Measurements from ENCODE around the gene PFN4.

DNA sequence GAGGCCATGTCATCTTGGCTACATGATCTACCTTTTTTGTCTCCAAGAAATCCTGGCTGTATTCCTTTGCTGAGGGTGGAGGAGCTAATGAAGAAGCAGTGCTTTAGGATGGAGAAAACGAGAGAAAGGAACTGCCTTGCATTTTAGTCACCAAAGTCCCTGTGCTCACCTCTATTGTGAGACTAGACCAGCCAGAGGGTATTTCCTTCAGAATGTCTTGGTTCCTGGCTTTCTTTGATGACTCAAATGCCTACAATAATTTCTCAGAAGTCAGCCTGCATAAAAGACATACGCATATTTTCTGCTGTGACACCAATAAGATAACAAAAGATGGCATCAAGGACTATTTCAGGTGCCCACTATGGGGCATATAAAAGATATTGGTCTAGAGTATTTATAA, 57.8 kb downstream of the PFN4 start:
- TF ChIP-seq, protein P1, sequence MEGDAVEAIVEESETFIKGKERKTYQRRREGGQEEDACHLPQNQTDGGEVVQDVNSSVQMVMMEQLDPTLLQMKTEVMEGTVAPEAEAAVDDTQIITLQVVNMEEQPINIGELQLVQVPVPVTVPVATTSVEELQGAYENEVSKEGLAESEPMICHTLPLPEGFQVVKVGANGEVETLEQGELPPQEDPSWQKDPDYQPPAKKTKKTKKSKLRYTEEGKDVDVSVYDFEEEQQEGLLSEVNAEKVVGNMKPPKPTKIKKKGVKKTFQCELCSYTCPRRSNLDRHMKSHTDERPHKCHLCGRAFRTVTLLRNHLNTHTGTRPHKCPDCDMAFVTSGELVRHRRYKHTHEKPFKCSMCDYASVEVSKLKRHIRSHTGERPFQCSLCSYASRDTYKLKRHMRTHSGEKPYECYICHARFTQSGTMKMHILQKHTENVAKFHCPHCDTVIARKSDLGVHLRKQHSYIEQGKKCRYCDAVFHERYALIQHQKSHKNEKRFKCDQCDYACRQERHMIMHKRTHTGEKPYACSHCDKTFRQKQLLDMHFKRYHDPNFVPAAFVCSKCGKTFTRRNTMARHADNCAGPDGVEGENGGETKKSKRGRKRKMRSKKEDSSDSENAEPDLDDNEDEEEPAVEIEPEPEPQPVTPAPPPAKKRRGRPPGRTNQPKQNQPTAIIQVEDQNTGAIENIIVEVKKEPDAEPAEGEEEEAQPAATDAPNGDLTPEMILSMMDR (conservative IDR thresholded peaks at IDR 0.05; ENCODE audit: low read depth in 2 of 2): no peak
- TF ChIP-seq EZH2 (IDR thresholded peaks at IDR 0.05; ENCODE audit: low read depth, unreplicated experiment) (no peak), EZH2phosphoT487 (IDR thresholded peaks at IDR 0.05; ENCODE audit: unreplicated experiment) (no peak), POLR2AphosphoS5 (IDR thresholded peaks at IDR 0.05; ENCODE audit: low read depth) (no peak)
- TF ChIP-seq, protein P2, sequence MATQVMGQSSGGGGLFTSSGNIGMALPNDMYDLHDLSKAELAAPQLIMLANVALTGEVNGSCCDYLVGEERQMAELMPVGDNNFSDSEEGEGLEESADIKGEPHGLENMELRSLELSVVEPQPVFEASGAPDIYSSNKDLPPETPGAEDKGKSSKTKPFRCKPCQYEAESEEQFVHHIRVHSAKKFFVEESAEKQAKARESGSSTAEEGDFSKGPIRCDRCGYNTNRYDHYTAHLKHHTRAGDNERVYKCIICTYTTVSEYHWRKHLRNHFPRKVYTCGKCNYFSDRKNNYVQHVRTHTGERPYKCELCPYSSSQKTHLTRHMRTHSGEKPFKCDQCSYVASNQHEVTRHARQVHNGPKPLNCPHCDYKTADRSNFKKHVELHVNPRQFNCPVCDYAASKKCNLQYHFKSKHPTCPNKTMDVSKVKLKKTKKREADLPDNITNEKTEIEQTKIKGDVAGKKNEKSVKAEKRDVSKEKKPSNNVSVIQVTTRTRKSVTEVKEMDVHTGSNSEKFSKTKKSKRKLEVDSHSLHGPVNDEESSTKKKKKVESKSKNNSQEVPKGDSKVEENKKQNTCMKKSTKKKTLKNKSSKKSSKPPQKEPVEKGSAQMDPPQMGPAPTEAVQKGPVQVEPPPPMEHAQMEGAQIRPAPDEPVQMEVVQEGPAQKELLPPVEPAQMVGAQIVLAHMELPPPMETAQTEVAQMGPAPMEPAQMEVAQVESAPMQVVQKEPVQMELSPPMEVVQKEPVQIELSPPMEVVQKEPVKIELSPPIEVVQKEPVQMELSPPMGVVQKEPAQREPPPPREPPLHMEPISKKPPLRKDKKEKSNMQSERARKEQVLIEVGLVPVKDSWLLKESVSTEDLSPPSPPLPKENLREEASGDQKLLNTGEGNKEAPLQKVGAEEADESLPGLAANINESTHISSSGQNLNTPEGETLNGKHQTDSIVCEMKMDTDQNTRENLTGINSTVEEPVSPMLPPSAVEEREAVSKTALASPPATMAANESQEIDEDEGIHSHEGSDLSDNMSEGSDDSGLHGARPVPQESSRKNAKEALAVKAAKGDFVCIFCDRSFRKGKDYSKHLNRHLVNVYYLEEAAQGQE (IDR thresholded peaks at IDR 0.05; ENCODE audit: unreplicated experiment): no peak
- TF ChIP-seq, protein P3, sequence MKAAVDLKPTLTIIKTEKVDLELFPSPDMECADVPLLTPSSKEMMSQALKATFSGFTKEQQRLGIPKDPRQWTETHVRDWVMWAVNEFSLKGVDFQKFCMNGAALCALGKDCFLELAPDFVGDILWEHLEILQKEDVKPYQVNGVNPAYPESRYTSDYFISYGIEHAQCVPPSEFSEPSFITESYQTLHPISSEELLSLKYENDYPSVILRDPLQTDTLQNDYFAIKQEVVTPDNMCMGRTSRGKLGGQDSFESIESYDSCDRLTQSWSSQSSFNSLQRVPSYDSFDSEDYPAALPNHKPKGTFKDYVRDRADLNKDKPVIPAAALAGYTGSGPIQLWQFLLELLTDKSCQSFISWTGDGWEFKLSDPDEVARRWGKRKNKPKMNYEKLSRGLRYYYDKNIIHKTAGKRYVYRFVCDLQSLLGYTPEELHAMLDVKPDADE (IDR thresholded peaks at IDR 0.05): no peak

Data from GM23338 (cell line).